Effector CD4-positive, alpha-beta T cell (primary cell): ENCODE data around the gene SULT1C3.

ENCODE experiments used
- DNase-seq: peaks from one replicate; pipeline ENCODE4 v3.0.0-alpha.2; 2020

Gene SULT1C3

GRCh38 chr2:108304975-108305374, 65.2 kb downstream of the SULT1C3 start:
- DNase-seq = no peak

- no peak for DNase-seq
Observed at GRCh38 chr2:108305901-108306300, 66.1 kb downstream of the SULT1C3 start.

DNA sequence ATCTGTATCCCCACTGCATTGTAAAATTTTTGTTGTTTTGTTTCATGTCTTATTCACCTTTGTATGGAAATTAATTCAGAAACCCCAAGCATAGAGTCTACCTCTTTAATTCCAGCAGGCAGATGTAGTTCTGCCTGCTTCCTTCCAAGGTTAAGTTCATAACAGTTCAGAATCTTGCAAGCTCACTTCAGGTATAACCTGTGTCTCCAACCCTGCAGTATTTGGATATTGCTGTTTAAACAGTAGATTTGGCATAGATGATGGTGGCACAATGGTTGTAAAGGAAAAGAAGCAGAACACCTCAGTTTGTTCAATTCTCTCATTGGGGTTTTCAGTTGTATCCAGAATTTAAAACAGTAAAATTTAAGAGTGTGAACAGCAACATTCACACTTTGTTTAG, 70.1 kb downstream of the SULT1C3 start:
- DNase-seq = no peak
